Measurements from ENCODE around the gene PRKCE. TPM values are rescaled to one million over a fixed set of nuclear protein-coding genes. Genes with fewer than 3 reads are reported as not detected.

Gene PRKCE
- total RNA-seq, 1 donor from 2014 or later = 11.7 TPM

GRCh38 chr2:46091004-46091403, 439.5 kb downstream of the PRKCE start:
- Mint-ChIP-seq H3K36me3 (ENCODE audit: low read depth) (peaks cover 8% of the 10 kb centered on the region), H3K27me3 (ENCODE audit: insufficient read depth) (peaks cover 2% of the 10 kb centered on the region), H3K4me1 (ENCODE audit: low read depth) (peaks cover 7% of the 10 kb centered on the region), H3K4me3 (no peak overlapping the region), H3K9me3 (peaks cover 5% of the 10 kb centered on the region), H3K27ac (no peak overlapping the region)
- DNase-seq (ENCODE audit: low spot score) = no peak
- intact Hi-C loops (cut with micrococcal nuclease) = no loop called here

- peaks cover 8% of the 10 kb centered on the region for H3K36me3 Mint-ChIP-seq (ENCODE audit: low read depth)
- no peak overlapping the region for H3K27ac Mint-ChIP-seq
- peaks cover 5% of the 10 kb centered on the region for H3K9me3 Mint-ChIP-seq
- H3K27me3 Mint-ChIP-seq (ENCODE audit: insufficient read depth) = peaks cover 2% of the 10 kb centered on the region
- peaks cover 7% of the 10 kb centered on the region for H3K4me1 Mint-ChIP-seq (ENCODE audit: low read depth)
- H3K4me3 Mint-ChIP-seq = no peak overlapping the region
- intact Hi-C loops (cut with micrococcal nuclease) = no loop called here
- no peak for DNase-seq (ENCODE audit: low spot score)
Observed at GRCh38 chr2:46091961-46092667, 440.6 kb downstream of the PRKCE start.

GRCh38 chr2:46094689-46095088, 443.2 kb downstream of the PRKCE start:
- H3K27ac Mint-ChIP-seq = no peak overlapping the region
- H3K9me3 Mint-ChIP-seq = peaks cover 5% of the 10 kb centered on the region
- H3K4me3 Mint-ChIP-seq = no peak overlapping the region
- H3K36me3 Mint-ChIP-seq (ENCODE audit: low read depth) = peaks cover 3% of the 10 kb centered on the region
- H3K27me3 Mint-ChIP-seq (ENCODE audit: insufficient read depth) = peaks cover 2% of the 10 kb centered on the region
- peaks cover 27% of the 10 kb centered on the region for H3K4me1 Mint-ChIP-seq (ENCODE audit: low read depth)
- no peak for DNase-seq (ENCODE audit: low spot score)
- intact Hi-C loops (cut with micrococcal nuclease) = no loop called here

- peaks cover 2% of the 10 kb centered on the region for H3K27me3 Mint-ChIP-seq (ENCODE audit: insufficient read depth)
- intact Hi-C loops (cut with micrococcal nuclease) = no loop called here
- H3K36me3 Mint-ChIP-seq (ENCODE audit: low read depth) = peaks cover 3% of the 10 kb centered on the region
- no peak overlapping the region for H3K4me3 Mint-ChIP-seq
- no peak for DNase-seq (ENCODE audit: low spot score)
- no peak overlapping the region for H3K27ac Mint-ChIP-seq
- H3K9me3 Mint-ChIP-seq = peaks cover 5% of the 10 kb centered on the region
- H3K4me1 Mint-ChIP-seq (ENCODE audit: low read depth) = peaks cover 27% of the 10 kb centered on the region
Observed at GRCh38 chr2:46095830-46096229, 444.4 kb downstream of the PRKCE start.

DNA sequence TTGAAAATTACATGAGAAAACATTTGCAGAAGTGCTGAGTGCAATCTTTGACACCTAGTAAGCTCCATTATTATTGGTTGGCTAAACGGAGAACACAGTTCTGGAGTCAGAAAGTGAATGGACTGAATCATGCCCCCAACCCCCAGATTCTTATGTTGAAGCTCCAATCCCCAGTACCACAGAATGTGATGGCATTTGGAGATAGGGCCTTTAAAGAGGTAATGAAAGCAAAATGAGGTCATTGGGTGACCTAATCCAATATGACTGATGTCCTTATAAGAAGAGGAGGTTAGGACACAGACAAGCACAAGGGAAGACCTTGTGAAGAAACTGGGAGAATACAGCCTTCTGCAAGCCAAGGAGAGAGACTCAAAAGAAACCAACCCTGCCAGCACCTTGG, 444.8 kb downstream of the PRKCE start:
- Mint-ChIP-seq H3K27ac (no peak overlapping the region), H3K4me1 (ENCODE audit: low read depth) (peaks cover 27% of the 10 kb centered on the region), H3K27me3 (ENCODE audit: insufficient read depth) (peaks cover 2% of the 10 kb centered on the region), H3K9me3 (peaks cover 5% of the 10 kb centered on the region), H3K4me3 (no peak overlapping the region), H3K36me3 (ENCODE audit: low read depth) (peaks cover 3% of the 10 kb centered on the region)
- no peak for DNase-seq (ENCODE audit: low spot score)
- intact Hi-C loops (cut with micrococcal nuclease) = no loop called here

GRCh38 chr2:46097714-46098480, 446.4 kb downstream of the PRKCE start:
- Mint-ChIP-seq H3K27me3 (ENCODE audit: insufficient read depth) (peaks cover 2% of the 10 kb centered on the region), H3K4me1 (ENCODE audit: low read depth) (peaks cover 19% of the 10 kb centered on the region), H3K27ac (no peak overlapping the region), H3K4me3 (peak overlapping the region; percentile 37), H3K9me3 (peaks cover 5% of the 10 kb centered on the region), H3K36me3 (ENCODE audit: low read depth) (peaks cover 3% of the 10 kb centered on the region)
- intact Hi-C loops (cut with micrococcal nuclease) = no loop called here
- DNase-seq (ENCODE audit: low spot score) = no peak

GRCh38 chr2:46098621-46099062, 447.2 kb downstream of the PRKCE start:
- peaks cover 3% of the 10 kb centered on the region for H3K36me3 Mint-ChIP-seq (ENCODE audit: low read depth)
- H3K9me3 Mint-ChIP-seq = peaks cover 8% of the 10 kb centered on the region
- DNase-seq (ENCODE audit: low spot score) = peak; percentile 2
- peaks cover 19% of the 10 kb centered on the region for H3K4me1 Mint-ChIP-seq (ENCODE audit: low read depth)
- peaks cover 2% of the 10 kb centered on the region for H3K27me3 Mint-ChIP-seq (ENCODE audit: insufficient read depth)
- H3K27ac Mint-ChIP-seq = no peak overlapping the region
- intact Hi-C loops (cut with micrococcal nuclease) = no loop called here
- H3K4me3 Mint-ChIP-seq = no peak overlapping the region

GRCh38 chr2:46101557-46102220, 450.2 kb downstream of the PRKCE start:
- intact Hi-C loops (cut with micrococcal nuclease) = no loop called here

DNA sequence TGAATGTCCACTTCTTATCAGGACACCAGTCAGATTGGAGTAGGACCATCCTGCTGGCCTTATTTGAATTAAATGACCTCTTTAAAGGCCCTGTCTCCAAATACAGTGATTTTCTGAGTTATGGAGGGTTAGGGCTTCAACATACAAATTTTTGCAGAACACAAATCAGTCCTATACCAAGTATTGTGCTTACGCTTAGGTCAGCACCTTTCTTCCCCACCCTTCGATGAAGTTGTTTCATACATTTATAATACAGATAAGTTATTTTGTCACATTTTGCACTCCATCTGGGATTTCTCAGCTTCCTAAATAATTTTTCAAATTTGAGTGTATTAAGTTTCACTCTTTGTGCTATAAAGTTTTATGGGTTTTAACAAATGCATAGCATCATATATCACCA, 455.2 kb downstream of the PRKCE start:
- H3K27ac Mint-ChIP-seq = no peak overlapping the region
- peaks cover 4% of the 10 kb centered on the region for H3K36me3 Mint-ChIP-seq (ENCODE audit: low read depth)
- H3K9me3 Mint-ChIP-seq = peaks cover 11% of the 10 kb centered on the region
- H3K27me3 Mint-ChIP-seq (ENCODE audit: insufficient read depth) = peaks cover 7% of the 10 kb centered on the region
- intact Hi-C loops (cut with micrococcal nuclease) = no loop called here
- DNase-seq (ENCODE audit: low spot score) = no peak
- H3K4me3 Mint-ChIP-seq = no peak overlapping the region
- no peaks in the 10 kb centered on the region for H3K4me1 Mint-ChIP-seq (ENCODE audit: low read depth)

More at GRCh38 chr2:46101557-46102220, 450.2 kb downstream of the PRKCE start:
- H3K27me3 Mint-ChIP-seq (ENCODE audit: insufficient read depth) = peaks cover 5% of the 10 kb centered on the region
- peaks cover 11% of the 10 kb centered on the region for H3K9me3 Mint-ChIP-seq
- peaks cover 4% of the 10 kb centered on the region for H3K36me3 Mint-ChIP-seq (ENCODE audit: low read depth)
- H3K27ac Mint-ChIP-seq = no peak overlapping the region
- peaks cover 19% of the 10 kb centered on the region for H3K4me1 Mint-ChIP-seq (ENCODE audit: low read depth)
- no peak for DNase-seq (ENCODE audit: low spot score)
- H3K4me3 Mint-ChIP-seq = no peak overlapping the region

- Mint-ChIP-seq H3K36me3 (ENCODE audit: low read depth) (no peaks in the 10 kb centered on the region), H3K27me3 (ENCODE audit: insufficient read depth) (peaks cover 6% of the 10 kb centered on the region), H3K4me1 (ENCODE audit: low read depth) (no peaks in the 10 kb centered on the region), H3K9me3 (no peaks in the 10 kb centered on the region), H3K4me3 (no peak overlapping the region), H3K27ac (no peak overlapping the region)
- intact Hi-C loops (cut with micrococcal nuclease) = no loop called here
- no peak for DNase-seq (ENCODE audit: low spot score)
Observed at GRCh38 chr2:46114996-46115395, 463.5 kb downstream of the PRKCE start.

DNA sequence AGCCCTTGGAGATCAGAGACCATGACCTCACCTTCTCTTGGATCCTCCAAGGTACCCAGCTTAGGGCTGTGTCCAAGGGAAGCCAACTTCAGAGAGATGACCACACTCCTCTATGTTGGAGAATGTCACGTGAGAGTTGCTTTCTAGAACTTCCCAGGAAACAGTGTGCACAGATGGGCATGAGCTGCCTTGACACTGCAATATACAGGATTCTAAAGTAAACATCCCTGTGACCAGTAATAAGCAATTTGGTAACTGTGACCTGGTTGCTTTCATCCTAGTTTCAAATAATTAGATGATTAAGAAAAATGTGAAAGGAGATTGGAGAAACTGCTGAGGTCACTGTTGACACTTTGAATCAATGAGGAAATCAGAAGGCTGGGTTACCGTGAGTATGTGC, 464.7 kb downstream of the PRKCE start:
- Mint-ChIP-seq H3K4me1 (ENCODE audit: low read depth) (no peaks in the 10 kb centered on the region), H3K27ac (no peak overlapping the region)
- intact Hi-C loops (cut with micrococcal nuclease) = no loop called here

DNA sequence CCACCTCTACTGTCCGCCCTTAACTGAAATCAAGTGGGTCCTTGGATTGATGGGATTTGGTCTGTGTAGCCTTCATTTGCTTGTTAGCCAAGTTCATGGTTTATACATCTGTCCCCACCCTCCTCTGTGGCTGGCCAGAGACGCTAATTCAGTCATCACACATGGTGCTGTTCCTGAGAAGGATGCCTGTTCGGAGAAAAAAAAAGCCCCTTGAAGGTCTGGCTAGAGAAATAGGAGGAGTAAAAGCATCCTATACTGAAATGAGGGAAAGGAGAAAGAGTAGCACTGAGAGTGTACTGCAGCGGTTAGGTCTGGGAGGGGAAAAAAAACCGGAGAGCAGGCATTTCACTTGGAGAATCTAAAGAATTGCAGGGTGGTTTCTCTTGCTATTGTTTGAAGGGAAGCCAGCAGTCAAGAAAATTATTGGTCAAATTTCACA, 465.1 kb downstream of the PRKCE start:
- H3K36me3 Mint-ChIP-seq (ENCODE audit: low read depth) = no peaks in the 10 kb centered on the region
- intact Hi-C loops (cut with micrococcal nuclease) = no loop called here
- no peak overlapping the region for H3K4me3 Mint-ChIP-seq
- no peaks in the 10 kb centered on the region for H3K4me1 Mint-ChIP-seq (ENCODE audit: low read depth)
- H3K27me3 Mint-ChIP-seq (ENCODE audit: insufficient read depth) = peaks cover 3% of the 10 kb centered on the region
- no peak overlapping the region for H3K27ac Mint-ChIP-seq
- DNase-seq (ENCODE audit: low spot score) = no peak
- no peaks in the 10 kb centered on the region for H3K9me3 Mint-ChIP-seq

More for the DNA sequence above, 464.7 kb downstream of the PRKCE start:
- H3K4me3 Mint-ChIP-seq = no peak overlapping the region
- no peaks in the 10 kb centered on the region for H3K9me3 Mint-ChIP-seq
- peaks cover 3% of the 10 kb centered on the region for H3K27me3 Mint-ChIP-seq (ENCODE audit: insufficient read depth)
- DNase-seq (ENCODE audit: low spot score) = no peak
- H3K36me3 Mint-ChIP-seq (ENCODE audit: low read depth) = no peaks in the 10 kb centered on the region

GRCh38 chr2:46117379-46117778, 465.9 kb downstream of the PRKCE start:
- Mint-ChIP-seq H3K36me3 (ENCODE audit: low read depth) (no peaks in the 10 kb centered on the region), H3K27ac (no peak overlapping the region), H3K4me3 (no peak overlapping the region), H3K27me3 (ENCODE audit: insufficient read depth) (peaks cover 5% of the 10 kb centered on the region), H3K9me3 (no peaks in the 10 kb centered on the region), H3K4me1 (ENCODE audit: low read depth) (no peaks in the 10 kb centered on the region)
- intact Hi-C loops (cut with micrococcal nuclease) = no loop called here
- DNase-seq (ENCODE audit: low spot score) = no peak

Data from activated T-helper 1 cell treated with anti-CD3 and anti-CD28 coated beads, Interleukin-12 subunit alpha, Interleukin-12 subunit beta, Interleukin-2, Interleukin-4 antibody, amounts not matched to agents 30 ng/mL and 10 ng/mL and 1 ng/mL, durations not matched to agents 14 hours and 24 hours and 36 hours (primary cell).